Stimulated activated CD8-positive, alpha-beta memory T cell treated with anti-CD3 and anti-CD28 coated beads, Interleukin-4, amount 100 ng/mL, for 4 hours (primary cell): ENCODE data around the gene SAMD10.

Source experiments
- DNase-seq, 2 donors: peaks; one replicate each; pipeline ENCODE4 v3.0.0-alpha.2; 2020; ENCODE audit warnings: low read depth in 2 of 2, low spot score in 1 of 2

The SAMD10 gene

GRCh38 chr20:63957690-63958441 is 21.6 kb downstream of the SAMD10 start:
- DNase-seq: no peak

DNA sequence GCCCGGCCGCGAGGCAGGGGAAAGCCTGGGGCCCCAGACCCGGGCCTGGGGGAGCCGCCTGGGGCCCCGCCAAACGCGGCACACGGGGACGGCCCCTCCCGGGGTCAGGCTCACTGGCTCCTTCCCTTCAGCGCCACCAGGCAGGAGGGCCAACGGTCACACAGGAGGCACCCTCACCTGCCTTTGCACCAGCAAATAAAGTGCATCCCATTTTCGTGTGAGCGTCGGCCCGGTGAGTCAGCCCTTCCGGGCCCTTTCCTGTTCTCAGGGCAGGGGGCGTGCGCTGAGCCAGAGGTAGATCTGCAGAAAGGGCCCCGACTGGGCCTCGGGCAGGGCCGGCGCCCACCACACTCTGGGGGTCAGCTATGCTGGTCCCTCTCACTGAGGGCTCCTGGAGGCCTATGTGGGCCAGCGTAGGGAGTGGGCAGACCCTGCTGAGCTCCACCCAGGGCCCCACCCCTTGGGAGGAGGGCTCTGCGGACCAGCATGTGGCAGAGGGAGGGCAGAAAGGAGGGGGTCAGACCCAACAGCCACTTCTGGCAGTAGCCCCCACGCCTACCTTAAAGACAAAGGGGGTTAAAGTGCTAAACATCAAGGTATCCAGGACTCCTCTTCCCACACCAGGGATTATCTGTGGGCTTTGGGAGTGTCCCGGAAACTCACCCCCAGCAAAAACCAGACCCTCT is 22.3 kb downstream of the SAMD10 start:
- peak in 1 of 2 donors; percentile 52 for DNase-seq

DNA sequence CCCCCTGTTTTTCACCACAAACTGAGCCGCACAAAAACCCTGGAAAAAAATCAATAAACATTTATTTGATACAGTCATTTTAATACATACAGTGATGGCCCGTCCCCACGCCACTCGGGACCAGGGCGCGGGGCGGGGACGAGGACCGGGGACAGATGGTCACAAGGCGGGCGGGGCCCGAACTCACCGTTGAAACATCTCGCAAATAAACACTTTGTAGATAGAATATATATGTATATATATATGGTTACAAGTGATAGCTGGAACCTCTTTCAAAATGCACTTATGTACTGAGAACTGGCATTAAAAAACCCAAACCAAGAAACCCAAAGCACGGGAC is 22.8 kb downstream of the SAMD10 start:
- DNase-seq: no peak

- DNase-seq: peak; percentile 69 to 83
These were observed 23.4 kb downstream of the SAMD10 start, which contains the start of gene UCKL1 for GRCh38 chr20:63955827-63956663. Gene UCKL1, minus strand, starts transcription at chr20:63956416. Its CDS starts 44 bp downstream, at chr20:63956372.

DNA sequence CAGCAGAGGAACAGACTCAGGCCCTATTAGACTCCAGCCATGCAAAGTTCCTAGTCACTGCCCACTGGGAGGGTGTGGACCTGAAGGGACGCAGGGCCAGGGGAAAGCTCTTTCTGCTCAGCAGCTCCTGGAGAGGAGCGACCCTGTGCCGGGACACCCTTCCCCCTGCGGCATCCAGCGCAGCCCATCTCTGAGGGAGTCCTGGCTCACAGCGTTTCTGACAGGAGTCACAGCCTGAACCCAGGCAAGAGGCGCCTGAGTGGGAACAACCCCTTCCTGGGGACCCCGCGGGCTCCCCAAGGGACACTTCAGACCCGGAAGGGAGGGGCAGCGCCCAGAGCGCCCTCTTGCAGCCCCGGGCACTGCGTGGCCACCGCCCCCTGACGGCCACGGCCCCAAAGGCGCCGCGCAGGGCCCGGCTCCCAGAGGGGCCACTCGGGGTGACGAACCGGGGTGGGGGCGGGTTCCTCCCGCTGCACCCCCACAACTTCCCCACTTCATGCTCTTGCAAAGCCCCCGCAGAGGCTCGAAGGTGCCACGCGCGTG is 24.1 kb downstream of the SAMD10 start:
- no peak for DNase-seq

- no peak for DNase-seq
These were observed 25.5 kb downstream of the SAMD10 start for GRCh38 chr20:63953764-63954429.

DNA sequence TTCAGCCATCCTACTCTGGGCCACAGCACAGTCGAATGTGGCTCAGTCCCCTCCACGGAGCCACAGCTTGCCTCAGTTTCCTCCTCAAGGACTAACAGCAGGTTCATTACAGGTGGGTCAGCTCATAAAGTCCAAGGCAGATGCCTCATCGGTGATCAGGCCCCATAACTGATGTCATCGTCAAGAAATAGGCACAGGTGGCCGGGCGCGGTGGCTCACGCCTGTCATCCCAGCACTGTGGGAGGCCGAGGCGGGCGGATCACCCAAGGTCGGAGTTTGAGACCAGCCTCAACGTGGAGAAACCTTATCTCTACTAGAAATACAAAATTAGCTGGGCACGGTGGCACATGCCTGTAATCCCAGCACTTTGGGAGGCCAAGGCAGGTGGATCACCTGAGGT is 26.7 kb downstream of the SAMD10 start:
- DNase-seq: no peak

GRCh38 chr20:63952210-63952535 is 27.3 kb downstream of the SAMD10 start:
- no peak for DNase-seq

GRCh38 chr20:63951398-63952209 is 27.8 kb downstream of the SAMD10 start:
- DNase-seq: no peak

GRCh38 chr20:63950701-63951397 is 28.6 kb downstream of the SAMD10 start:
- no peak for DNase-seq

DNA sequence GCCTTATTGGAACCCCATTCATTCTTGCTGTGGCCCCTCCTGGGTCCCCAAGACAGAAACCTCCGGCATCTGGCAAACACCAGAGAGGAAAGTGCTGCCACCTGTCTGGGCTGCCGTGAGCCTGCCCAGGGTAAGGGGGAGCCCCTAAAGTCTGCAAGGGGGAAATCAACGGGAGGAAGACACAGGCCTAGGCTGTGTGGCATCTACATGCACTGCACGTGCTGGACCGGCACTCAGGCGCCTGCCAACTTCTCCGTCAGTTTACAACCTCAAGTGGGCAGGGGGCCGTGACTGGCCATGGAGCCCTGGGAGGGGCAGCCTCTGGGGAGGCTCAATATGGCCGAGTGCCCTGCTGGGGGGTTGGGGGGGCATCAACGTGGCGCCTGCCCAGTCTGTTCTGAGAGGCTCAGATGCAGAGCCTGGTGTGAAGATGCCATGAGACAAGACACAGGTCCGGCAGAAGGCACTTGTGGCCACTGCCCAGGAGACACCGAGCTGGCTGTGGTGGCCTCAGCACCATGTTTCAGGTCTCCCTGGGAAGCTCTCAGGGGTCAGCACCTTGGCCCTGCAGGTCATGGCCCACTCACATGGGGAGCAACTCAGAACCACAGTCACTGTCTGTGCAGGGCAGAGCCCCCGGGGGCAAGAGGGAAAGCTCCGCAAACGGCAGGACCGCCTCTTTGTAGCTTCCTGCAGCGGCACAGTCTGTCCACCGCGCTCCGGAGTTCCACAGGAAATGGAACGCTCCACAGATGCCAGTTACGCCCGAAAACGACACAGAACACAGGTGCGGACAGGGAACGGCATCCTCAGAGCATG is 31.6 kb downstream of the SAMD10 start:
- no peak for DNase-seq

DNA sequence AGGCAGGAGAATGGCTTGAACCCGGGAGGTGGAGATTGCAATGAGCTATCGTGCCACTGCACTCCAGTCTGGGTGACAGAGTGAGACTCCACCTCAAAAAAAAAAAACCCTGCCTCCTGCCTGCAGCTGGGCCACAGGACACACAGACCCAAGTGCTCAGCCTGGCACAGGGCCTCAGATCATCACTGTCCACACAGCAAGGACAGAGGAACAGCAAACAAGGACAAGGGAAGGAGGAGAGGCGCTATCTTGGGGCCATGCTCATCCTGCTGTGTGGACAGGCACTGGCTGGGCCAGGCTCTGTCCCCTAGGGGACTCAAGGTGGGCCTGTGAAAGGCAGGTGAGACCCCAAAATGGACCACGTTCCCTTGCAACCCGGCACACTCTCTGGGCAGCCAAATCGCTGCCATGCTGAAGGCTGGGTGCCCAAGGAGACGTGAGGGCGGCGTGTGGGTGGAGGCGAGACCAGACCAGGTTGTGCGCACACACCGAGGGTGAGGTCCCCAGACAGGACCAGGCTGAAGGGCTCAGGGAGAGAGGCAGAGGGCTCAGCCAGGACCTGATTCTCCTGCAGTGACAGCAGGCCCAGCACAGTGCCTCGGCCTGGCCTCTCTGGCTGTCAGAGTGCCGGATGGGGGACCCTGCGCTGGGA is 32.3 kb downstream of the SAMD10 start:
- no peak for DNase-seq

GRCh38 chr20:63945921-63946920 is 33.2 kb downstream of the SAMD10 start:
- DNase-seq: no peak

GRCh38 chr20:63945031-63945658 is 34.3 kb downstream of the SAMD10 start:
- no peak for DNase-seq

GRCh38 chr20:63944078-63944941 is 35.1 kb downstream of the SAMD10 start:
- DNase-seq: no peak

- no peak for DNase-seq
These were observed 35.7 kb downstream of the SAMD10 start for GRCh38 chr20:63943808-63944077.
